ENCODE measurements around the gene MRPS12. TPM values are rescaled to one million over a fixed set of nuclear protein-coding genes. Genes with fewer than 3 reads are reported as not detected.

Gene MRPS12
- total and polyA plus RNA-seq, 9 of the 15 experiments (the other 6 are each of a cell fraction or from before 2014, with no cell fraction given) = 8.1 to 174 (median 52.0) TPM

GRCh38 chr19:38946229-38947010 is 15.7 kb downstream of the MRPS12 start:
- Histone ChIP-seq H3K9me3 (replicated peaks; ENCODE audit: control insufficient read depth, insufficient read depth, low read depth, low read length) (no peaks in the 10 kb centered on the region), H3K9me1 (ENCODE audit: control insufficient read depth, insufficient read depth, low read length) (no peaks in the 10 kb centered on the region), H3K4me2 (ENCODE audit: insufficient read depth, low read length) (no peak overlapping the region), H3K27ac (ENCODE audit: extremely low read depth, low read depth, low read length) (no peak overlapping the region), H2AFZ (ENCODE audit: low read depth, low read length) (no peak overlapping the region), H3K27me3 (ENCODE audit: control insufficient read depth in 2 of 2, insufficient read depth in 2 of 2, low read length in 2 of 2) (no peaks in the 10 kb centered on the region), H3K36me3 (ENCODE audit: control insufficient read depth, insufficient read depth, low read length) (peaks cover 27% of the 10 kb centered on the region; the same call in 2 of the 3 replicates), H3K9ac (ENCODE audit: insufficient read depth in 1 of 2, low read depth in 2 of 2, low read length in 2 of 2) (no peak overlapping the region), H3K79me2 (ENCODE audit: control insufficient read depth, insufficient read depth, low read length) (no peaks in the 10 kb centered on the region), H3K4me3 (no peak overlapping the region), H3K4me1 (replicated peaks in 1 of 2; ENCODE audit: control insufficient read depth in 2 of 2, insufficient read depth in 2 of 2, low read length in 2 of 2) (peaks cover 0 to 16% of the 10 kb centered on the region in 2 experiments; a peak in 2 of 5 replicates), H4K20me1 (replicated peaks; ENCODE audit: control insufficient read depth, insufficient read depth, low read length) (no peaks in the 10 kb centered on the region)
- no peak for ATAC-seq
- 84% methylated on average over 11 of the region's 11 CpGs for WGBS (ENCODE audit: insufficient coverage, low coverage, missing lambda C conversion rate)
- BruUV-seq (replicated peaks) = no TSS peak
- no peak for DNase-seq (ENCODE audit: extremely low read depth in 1 of 4, low spot score in 3 of 4)
- POLR2A ChIA-PET = interaction anchor here (0.6 to 1.3 kb wide), 5 partner anchors 9 to 364 kb away, joined by 3 to 4 read pairs (median 3); partner anchors contain the start of genes MRPS12 and SARS2
- in situ Hi-C loops (cut with MboI) (no loop called here), intact Hi-C loops (cut with micrococcal nuclease) (no loop called here)
- TF ChIP-seq, protein P1, sequence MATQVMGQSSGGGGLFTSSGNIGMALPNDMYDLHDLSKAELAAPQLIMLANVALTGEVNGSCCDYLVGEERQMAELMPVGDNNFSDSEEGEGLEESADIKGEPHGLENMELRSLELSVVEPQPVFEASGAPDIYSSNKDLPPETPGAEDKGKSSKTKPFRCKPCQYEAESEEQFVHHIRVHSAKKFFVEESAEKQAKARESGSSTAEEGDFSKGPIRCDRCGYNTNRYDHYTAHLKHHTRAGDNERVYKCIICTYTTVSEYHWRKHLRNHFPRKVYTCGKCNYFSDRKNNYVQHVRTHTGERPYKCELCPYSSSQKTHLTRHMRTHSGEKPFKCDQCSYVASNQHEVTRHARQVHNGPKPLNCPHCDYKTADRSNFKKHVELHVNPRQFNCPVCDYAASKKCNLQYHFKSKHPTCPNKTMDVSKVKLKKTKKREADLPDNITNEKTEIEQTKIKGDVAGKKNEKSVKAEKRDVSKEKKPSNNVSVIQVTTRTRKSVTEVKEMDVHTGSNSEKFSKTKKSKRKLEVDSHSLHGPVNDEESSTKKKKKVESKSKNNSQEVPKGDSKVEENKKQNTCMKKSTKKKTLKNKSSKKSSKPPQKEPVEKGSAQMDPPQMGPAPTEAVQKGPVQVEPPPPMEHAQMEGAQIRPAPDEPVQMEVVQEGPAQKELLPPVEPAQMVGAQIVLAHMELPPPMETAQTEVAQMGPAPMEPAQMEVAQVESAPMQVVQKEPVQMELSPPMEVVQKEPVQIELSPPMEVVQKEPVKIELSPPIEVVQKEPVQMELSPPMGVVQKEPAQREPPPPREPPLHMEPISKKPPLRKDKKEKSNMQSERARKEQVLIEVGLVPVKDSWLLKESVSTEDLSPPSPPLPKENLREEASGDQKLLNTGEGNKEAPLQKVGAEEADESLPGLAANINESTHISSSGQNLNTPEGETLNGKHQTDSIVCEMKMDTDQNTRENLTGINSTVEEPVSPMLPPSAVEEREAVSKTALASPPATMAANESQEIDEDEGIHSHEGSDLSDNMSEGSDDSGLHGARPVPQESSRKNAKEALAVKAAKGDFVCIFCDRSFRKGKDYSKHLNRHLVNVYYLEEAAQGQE (IDR thresholded peaks at IDR 0.05; ENCODE audit: borderline replicate concordance) = peak; percentile 52
- TF ChIP-seq, protein P1 (CRISPR knock-in tag; IDR thresholded peaks at IDR 0.05; ENCODE audit: low read depth) = no peak
- TF ChIP-seq ZFP36 (IDR thresholded peaks at IDR 0.05; ENCODE audit: low read depth, low read length, partially characterized antibody) = peak; percentile 82
- TF ChIP-seq, protein P2, sequence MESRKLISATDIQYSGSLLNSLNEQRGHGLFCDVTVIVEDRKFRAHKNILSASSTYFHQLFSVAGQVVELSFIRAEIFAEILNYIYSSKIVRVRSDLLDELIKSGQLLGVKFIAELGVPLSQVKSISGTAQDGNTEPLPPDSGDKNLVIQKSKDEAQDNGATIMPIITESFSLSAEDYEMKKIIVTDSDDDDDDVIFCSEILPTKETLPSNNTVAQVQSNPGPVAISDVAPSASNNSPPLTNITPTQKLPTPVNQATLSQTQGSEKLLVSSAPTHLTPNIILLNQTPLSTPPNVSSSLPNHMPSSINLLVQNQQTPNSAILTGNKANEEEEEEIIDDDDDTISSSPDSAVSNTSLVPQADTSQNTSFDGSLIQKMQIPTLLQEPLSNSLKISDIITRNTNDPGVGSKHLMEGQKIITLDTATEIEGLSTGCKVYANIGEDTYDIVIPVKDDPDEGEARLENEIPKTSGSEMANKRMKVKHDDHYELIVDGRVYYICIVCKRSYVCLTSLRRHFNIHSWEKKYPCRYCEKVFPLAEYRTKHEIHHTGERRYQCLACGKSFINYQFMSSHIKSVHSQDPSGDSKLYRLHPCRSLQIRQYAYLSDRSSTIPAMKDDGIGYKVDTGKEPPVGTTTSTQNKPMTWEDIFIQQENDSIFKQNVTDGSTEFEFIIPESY (CRISPR knock-in tag; IDR thresholded peaks at IDR 0.05) = peak; percentile 37; the same call in 1 of the 2 replicates
- TF ChIP-seq SNRNP70 (optimal IDR thresholded peaks at IDR 0.05; ENCODE audit: low read depth, low read length) = no peak
- 0 out of 2 replicates have a peak, but pooled peaks have one; percentile 17 for TF ChIP-seq BCOR (IDR thresholded peaks at IDR 0.05)
- TF ChIP-seq POLR2A (conservative IDR thresholded peaks at IDR 0.05) = no peak
- FAIRE-seq = no peak
- CTCF ChIA-PET (ENCODE audit: low intra/inter-chr PET ratio) = no interaction called here
